Hepatocyte (in vitro differentiated cells): Measurements from ENCODE around the gene OLR1.

Source experiments
- EZH2 ChIP-seq: fragments of 200-600 bp; sonication (generic); IDR thresholded peaks from 2 replicates; pipeline ENCODE4 v1.6.1; 2016; ENCODE audit warnings: antibody characterized with exemption, mild to moderate bottlenecking, borderline replicate concordance
- TF ChIP-seq, protein P1 (sequence below): fragments of 200-600 bp; sonication (generic); IDR thresholded peaks from 2 replicates; pipeline ENCODE4 v1.5.1; 2016; ENCODE audit warnings: antibody characterized with exemption, mild to moderate bottlenecking; ENCODE audit not compliant: poor library complexity

DNA sequence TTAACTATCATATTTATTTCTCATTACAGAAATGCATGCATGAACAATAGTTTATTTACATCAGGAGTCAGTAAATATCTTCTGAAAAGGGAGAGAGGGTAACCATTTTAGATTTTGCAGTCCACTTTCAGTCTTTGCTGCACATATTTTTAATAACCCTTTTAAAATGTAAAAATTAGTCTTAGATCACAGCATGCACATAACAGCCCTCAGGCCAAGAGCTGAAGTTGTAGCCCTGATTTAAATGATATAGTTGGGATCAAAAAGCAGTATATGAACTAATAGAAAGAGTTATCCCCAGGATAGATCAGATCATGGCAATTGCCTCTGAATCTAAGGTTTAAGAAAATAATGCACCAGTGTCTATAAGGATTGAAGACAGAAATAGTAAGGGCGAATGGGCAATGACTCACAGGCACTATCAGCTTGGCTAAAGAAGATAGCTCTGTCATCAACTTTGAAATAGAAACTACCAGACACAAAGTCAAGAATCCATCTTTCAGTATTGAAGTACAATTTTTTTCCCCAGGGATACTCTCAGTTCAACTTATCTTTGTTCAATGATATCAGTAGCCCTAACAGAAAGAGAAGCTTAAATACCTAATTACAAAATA is 28.8 kb downstream of the OLR1 start:
- TF ChIP-seq, protein P1, sequence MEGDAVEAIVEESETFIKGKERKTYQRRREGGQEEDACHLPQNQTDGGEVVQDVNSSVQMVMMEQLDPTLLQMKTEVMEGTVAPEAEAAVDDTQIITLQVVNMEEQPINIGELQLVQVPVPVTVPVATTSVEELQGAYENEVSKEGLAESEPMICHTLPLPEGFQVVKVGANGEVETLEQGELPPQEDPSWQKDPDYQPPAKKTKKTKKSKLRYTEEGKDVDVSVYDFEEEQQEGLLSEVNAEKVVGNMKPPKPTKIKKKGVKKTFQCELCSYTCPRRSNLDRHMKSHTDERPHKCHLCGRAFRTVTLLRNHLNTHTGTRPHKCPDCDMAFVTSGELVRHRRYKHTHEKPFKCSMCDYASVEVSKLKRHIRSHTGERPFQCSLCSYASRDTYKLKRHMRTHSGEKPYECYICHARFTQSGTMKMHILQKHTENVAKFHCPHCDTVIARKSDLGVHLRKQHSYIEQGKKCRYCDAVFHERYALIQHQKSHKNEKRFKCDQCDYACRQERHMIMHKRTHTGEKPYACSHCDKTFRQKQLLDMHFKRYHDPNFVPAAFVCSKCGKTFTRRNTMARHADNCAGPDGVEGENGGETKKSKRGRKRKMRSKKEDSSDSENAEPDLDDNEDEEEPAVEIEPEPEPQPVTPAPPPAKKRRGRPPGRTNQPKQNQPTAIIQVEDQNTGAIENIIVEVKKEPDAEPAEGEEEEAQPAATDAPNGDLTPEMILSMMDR = no peak
- TF ChIP-seq EZH2 = no peak
